K562 (cell line): ENCODE results near the gene SH3TC1. TPM values are rescaled to one million over a fixed set of nuclear protein-coding genes. Genes with fewer than 3 reads are reported as not detected.

ENCODE experiments used
- ATAC-seq: fragments of 200-7000 bp; cut with Tn5 transposase; 3 replicates; pipeline ENCODE4 v1.9.1; 2020; ENCODE audit warnings: moderate library complexity
- BruUV-seq: library from RNA; stranded (reverse); fragments of 400-500 nt; replicated peaks from 2 replicates; lab custom pipeline; 2021; lab: Mats Ljungman, UMichigan
- CTCF ChIA-PET: fragments of 300-600 bp; formaldehyde crosslinking; extraction: SDS; loops from one replicate; lab custom pipeline; 2021; ENCODE audit warnings: low intra/inter-chr PET ratio; lab: Yijun Ruan, JAX
- POLR2A ChIA-PET: fragments of 300-600, 350-650 bp; sonication (Branson Sonifier 250); formaldehyde crosslinking; extraction: SDS; loops from one replicate; lab custom pipeline; 2021; ENCODE audit warnings: antibody characterized with exemption, inconsistent platforms; lab: Yijun Ruan, JAX
- DNase-seq, 4 experiments: peaks; one replicate each; pipeline versions ENCODE4 v3.0.0 to v3.0.0-alpha.2; 2011 to 2018; ENCODE audit warnings: low spot score in 3 of 4, mixed read lengths in 3 of 4; ENCODE audit errors: extremely low read depth in 1 of 4
- FAIRE-seq: peaks from 2 replicates; lab custom pipeline; 2011; peaks lifted over from hg19 to GRCh38; lab: Jason Lieb, UNC
- H2AFZ ChIP-seq: 2 replicates; pipeline ENCODE4 v1.6.0; 2011; ENCODE audit warnings: low read depth, low read length, control low read depth, inconsistent platforms
- H3K27ac ChIP-seq: fragments of 200-600 bp; 3 replicates; pipeline ENCODE4 v1.8.0; 2011; ENCODE audit warnings: low read depth, mild to moderate bottlenecking, control low read depth, inconsistent platforms, low read length, moderate library complexity, mixed read lengths; ENCODE audit errors: extremely low read depth
- H3K27me3 ChIP-seq, 2 experiments: fragments of 300-600 bp in 1 of 2; 2 replicates in 1 of 2; 3 replicates in 1 of 2; pipeline versions ENCODE4 v1.6.0 to v1.8.0; 2011; ENCODE audit warnings: inconsistent platforms in 2 of 2, low read length in 2 of 2, mild to moderate bottlenecking in 1 of 2, mixed read lengths in 1 of 2, moderate library complexity in 1 of 2; ENCODE audit not compliant: control insufficient read depth in 2 of 2, insufficient read depth in 2 of 2
- H3K36me3 ChIP-seq: fragments of 300-600 bp; 3 replicates; pipeline ENCODE4 v1.8.0; 2011; ENCODE audit warnings: mild to moderate bottlenecking, low read length, inconsistent platforms; ENCODE audit not compliant: control insufficient read depth, insufficient read depth
- H3K4me1 ChIP-seq, 2 experiments: fragments of 200-600 bp in 1 of 2; replicated peaks in 1 of 2; 2 replicates in 1 of 2; 3 replicates in 1 of 2; pipeline versions ENCODE4 v1.5.1 to v1.8.0; 2011; ENCODE audit warnings: inconsistent platforms in 2 of 2, low read length in 2 of 2, mild to moderate bottlenecking in 1 of 2, mixed read lengths in 1 of 2, moderate library complexity in 1 of 2; ENCODE audit not compliant: control insufficient read depth in 2 of 2, insufficient read depth in 2 of 2
- H3K4me2 ChIP-seq: 2 replicates; pipeline ENCODE4 v1.6.1; 2011; ENCODE audit warnings: low read length, control low read depth, inconsistent platforms, mixed read lengths; ENCODE audit not compliant: insufficient read depth
- H3K4me3 ChIP-seq: fragments of 200-600 bp; sonication (generic), shearing (Covaris generic); 2 replicates; pipeline ENCODE4 v1.5.1; 2016; ENCODE audit warnings: control low read depth, inconsistent platforms
- H3K79me2 ChIP-seq: fragments of 200-600 bp; 3 replicates; pipeline ENCODE4 v1.8.0; 2011; ENCODE audit warnings: low read length, inconsistent platforms; ENCODE audit not compliant: control insufficient read depth, insufficient read depth
- H3K9ac ChIP-seq, 2 experiments: 2 replicates each; pipeline versions ENCODE4 v1.6.0 to v1.6.1; 2011; ENCODE audit warnings: low read depth in 2 of 2, low read length in 2 of 2, control low read depth in 1 of 2, inconsistent platforms in 1 of 2, mild to moderate bottlenecking in 1 of 2, mixed read lengths in 1 of 2; ENCODE audit not compliant: insufficient read depth in 1 of 2
- H3K9me1 ChIP-seq: one replicate; pipeline ENCODE4 v1.6.0; 2011; ENCODE audit warnings: inconsistent platforms, mild to moderate bottlenecking, low read length, moderate library complexity; ENCODE audit not compliant: control insufficient read depth, insufficient read depth
- H3K9me3 ChIP-seq: replicated peaks from 2 replicates; pipeline ENCODE4 v1.5.1; 2011; ENCODE audit warnings: low read depth, low read length, inconsistent platforms; ENCODE audit not compliant: control insufficient read depth, insufficient read depth
- H4K20me1 ChIP-seq: replicated peaks from 2 replicates; pipeline ENCODE4 v1.6.1; 2011; ENCODE audit warnings: low read length, inconsistent platforms, mixed read lengths; ENCODE audit not compliant: control insufficient read depth, insufficient read depth
- WGBS: fragments of 100-300 bp; shearing (Covaris generic); methylation state at CpG from one replicate; pipeline ENCODE4 v1.1.6; 2016; ENCODE audit warnings: low coverage, mixed read lengths; ENCODE audit not compliant: insufficient coverage; ENCODE audit errors: missing lambda C conversion rate; 5-methylcytosine and 5-hydroxymethylcytosine counted together
- in situ Hi-C: fragments of 300-500 bp; cut with MboI; formaldehyde crosslinking; loops from 4 replicates; pipeline ENCODE4 v1.15.0; 2018; ENCODE audit warnings: inconsistent platforms, mixed read lengths
- intact Hi-C: fragments of 100-400 bp; cut with micrococcal nuclease; formaldehyde crosslinking; loops from 2 replicates; pipeline ENCODE4 v1.14.2; 2022
- polyA plus RNA-seq, 8 experiments: library from polyadenylated mRNA; depleted of rRNA in 4 of 8; stranded (reverse) in 5 of 8; unstranded in 3 of 8; fragments of >200 nt; fragmentation: Nextera tagmentation in 2 of 8; fragmentation: Illumina TruSeq in 1 of 8; extraction: Ambion mirVana in 2 of 8; extraction: Trizol in 1 of 8; gene quantifications; 2 replicates each; pipeline versions ENCODE4 v1.2.1 to v1.2.3, GENCODE V29; 2011 to 2014; ENCODE audit warnings: inconsistent platforms in 1 of 8, missing spikeins in 1 of 8
- total RNA-seq, 7 experiments: library from RNA; depleted of rRNA in 6 of 7; stranded (reverse); fragments of >200 nt in 6 of 7; fragmentation: Illumina TruSeq in 2 of 7; extraction: Trizol in 2 of 7; gene quantifications; 2 replicates each; pipeline versions ENCODE4 v1.2.1 to v1.2.3, GENCODE V29; 2011 to 2021; ENCODE audit warnings: low replicate concordance in 1 of 7
- TF ChIP-seq, protein P1 (sequence below): fragments of 450-650 bp; formaldehyde crosslinking; IDR thresholded peaks from 2 replicates; pipeline ENCODE4 v1.4.0; 2022; ENCODE audit warnings: missing genetic modification characterization

Gene SH3TC1
- total and polyA plus RNA-seq, 9 of the 15 experiments (the other 6 are each of a cell fraction or from before 2014, with no cell fraction given) = 0.04 to 2.1 (median 0.48) TPM; not detected in 1

GRCh38 chr4:8290701-8290970, 91.5 kb downstream of the SH3TC1 start:
- ChIA-PET POLR2A (interaction anchor here (0.6 to 1.4 kb wide), 5 partner anchors 12 to 43 kb away, joined by 3 to 5 read pairs (median 3); no protein-coding TSS in a partner anchor), CTCF (no interaction called here)
- Histone ChIP-seq H3K9me3 (no peaks in the 10 kb centered on the region), H3K27me3 (peaks cover 2 to 59% of the 10 kb centered on the region in 2 experiments; a peak in 4 of 5 replicates), H2AFZ (no peak overlapping the region), H3K4me3 (no peak overlapping the region), H3K79me2 (no peaks in the 10 kb centered on the region), H3K4me2 (no peak overlapping the region), H3K9ac (no peak overlapping the region), H3K27ac (no peak overlapping the region), H3K36me3 (no peaks in the 10 kb centered on the region), H3K4me1 (peaks cover 2 to 13% of the 10 kb centered on the region in 2 experiments; a peak in 4 of 5 replicates), H4K20me1 (peaks cover 12% of the 10 kb centered on the region; the same call in 1 of the 2 replicates), H3K9me1 (no peaks in the 10 kb centered on the region)
- DNase-seq = no peak
- 23% methylated on average over 8 of the region's 8 CpGs for WGBS
- TF ChIP-seq, protein P1, sequence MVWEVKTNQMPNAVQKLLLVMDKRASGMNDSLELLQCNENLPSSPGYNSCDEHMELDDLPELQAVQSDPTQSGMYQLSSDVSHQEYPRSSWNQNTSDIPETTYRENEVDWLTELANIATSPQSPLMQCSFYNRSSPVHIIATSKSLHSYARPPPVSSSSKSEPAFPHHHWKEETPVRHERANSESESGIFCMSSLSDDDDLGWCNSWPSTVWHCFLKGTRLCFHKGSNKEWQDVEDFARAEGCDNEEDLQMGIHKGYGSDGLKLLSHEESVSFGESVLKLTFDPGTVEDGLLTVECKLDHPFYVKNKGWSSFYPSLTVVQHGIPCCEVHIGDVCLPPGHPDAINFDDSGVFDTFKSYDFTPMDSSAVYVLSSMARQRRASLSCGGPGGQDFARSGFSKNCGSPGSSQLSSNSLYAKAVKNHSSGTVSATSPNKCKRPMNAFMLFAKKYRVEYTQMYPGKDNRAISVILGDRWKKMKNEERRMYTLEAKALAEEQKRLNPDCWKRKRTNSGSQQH = no peak
- BruUV-seq = no TSS peak
- in situ Hi-C loops = no loop called here
- no peak for FAIRE-seq
- intact Hi-C loops = no loop called here
- ATAC-seq = no peak

Other genes starting within 250 kb of the SH3TC1 start
- gene ABLIM2, start 40.5 kb upstream of the SH3TC1 start, total RNA-seq (2014; rRNA removed) = not detected in 2 replicates
- not detected in 2 replicates for gene ABLIM2, start 40.5 kb upstream of the SH3TC1 start, total RNA-seq (2014; rRNA removed; fragmentation: Illumina TruSeq; extraction: Trizol)
- not detected in 2 replicates for gene ABLIM2, start 40.5 kb upstream of the SH3TC1 start, total RNA-seq (2015; rRNA removed; fragmentation: Illumina TruSeq; extraction: Trizol)
- gene ABLIM2, start 40.5 kb upstream of the SH3TC1 start, total RNA-seq (2021) = not detected in 2 replicates
- not detected in 2 replicates for gene ABLIM2, start 40.5 kb upstream of the SH3TC1 start, polyA plus RNA-seq (2011; rRNA removed)
- gene ABLIM2, start 40.5 kb upstream of the SH3TC1 start, polyA plus RNA-seq (2014; fragmentation: Illumina TruSeq; extraction: Trizol) = not detected in 2 replicates
- not detected for gene ABLIM2, start 40.5 kb upstream of the SH3TC1 start, polyA plus RNA-seq (2014; fragmentation: Nextera tagmentation; extraction: Ambion mirVana)
- gene ABLIM2, start 40.5 kb upstream of the SH3TC1 start, polyA plus RNA-seq (2014; rRNA removed) = not detected in 2 replicates
- not detected in 2 replicates for gene HTRA3, start 70.5 kb downstream of the SH3TC1 start, total RNA-seq (2014; rRNA removed)
- gene HTRA3, start 70.5 kb downstream of the SH3TC1 start, total RNA-seq (2014; rRNA removed; fragmentation: Illumina TruSeq; extraction: Trizol) = not detected in 2 replicates
- not detected in 2 replicates for gene HTRA3, start 70.5 kb downstream of the SH3TC1 start, total RNA-seq (2015; rRNA removed; fragmentation: Illumina TruSeq; extraction: Trizol)
- gene HTRA3, start 70.5 kb downstream of the SH3TC1 start, total RNA-seq (2021) = 0.16 TPM in 1 of 2 replicates, not detected in the other
- 0.04 and 0.18 TPM in 2 replicates for gene HTRA3, start 70.5 kb downstream of the SH3TC1 start, polyA plus RNA-seq (2011; rRNA removed)
- gene HTRA3, start 70.5 kb downstream of the SH3TC1 start, polyA plus RNA-seq (2014; fragmentation: Illumina TruSeq; extraction: Trizol) = 0.07 TPM in 1 of 2 replicates, not detected in the other
- gene HTRA3, start 70.5 kb downstream of the SH3TC1 start, polyA plus RNA-seq (2014; fragmentation: Nextera tagmentation; extraction: Ambion mirVana) = not detected
- not detected in 2 replicates for gene HTRA3, start 70.5 kb downstream of the SH3TC1 start, polyA plus RNA-seq (2014; rRNA removed)
- gene ACOX3, start 241.4 kb downstream of the SH3TC1 start, total RNA-seq (2014; rRNA removed) = 4.9 and 5.1 TPM in 2 replicates
- 3.7 and 3.8 TPM in 2 replicates for gene ACOX3, start 241.4 kb downstream of the SH3TC1 start, total RNA-seq (2014; rRNA removed; fragmentation: Illumina TruSeq; extraction: Trizol)
- gene ACOX3, start 241.4 kb downstream of the SH3TC1 start, total RNA-seq (2015; rRNA removed; fragmentation: Illumina TruSeq; extraction: Trizol) = 3.8 and 4.6 TPM in 2 replicates
- 5.9 and 7.3 TPM in 2 replicates for gene ACOX3, start 241.4 kb downstream of the SH3TC1 start, total RNA-seq (2021)
- 2.3 and 2.9 TPM in 2 replicates for gene ACOX3, start 241.4 kb downstream of the SH3TC1 start, polyA plus RNA-seq (2011; rRNA removed)
- 4.0 and 4.4 TPM in 2 replicates for gene ACOX3, start 241.4 kb downstream of the SH3TC1 start, polyA plus RNA-seq (2014; fragmentation: Illumina TruSeq; extraction: Trizol)
- 1 to 10 TPM in 1 of 2 experiments, under 1 TPM in 1; 0.68 to 1.0 TPM for gene ACOX3, start 241.4 kb downstream of the SH3TC1 start, polyA plus RNA-seq (2014; fragmentation: Nextera tagmentation; extraction: Ambion mirVana)
- 3.0 and 4.9 TPM in 2 replicates for gene ACOX3, start 241.4 kb downstream of the SH3TC1 start, polyA plus RNA-seq (2014; rRNA removed)
- gene TRMT44, start 241.5 kb downstream of the SH3TC1 start, total RNA-seq (2014; rRNA removed) = 14.1 and 15.6 TPM in 2 replicates
- gene TRMT44, start 241.5 kb downstream of the SH3TC1 start, total RNA-seq (2014; rRNA removed; fragmentation: Illumina TruSeq; extraction: Trizol) = 8.6 and 10.0 TPM in 2 replicates
- 10.2 and 10.3 TPM in 2 replicates for gene TRMT44, start 241.5 kb downstream of the SH3TC1 start, total RNA-seq (2015; rRNA removed; fragmentation: Illumina TruSeq; extraction: Trizol)
- gene TRMT44, start 241.5 kb downstream of the SH3TC1 start, total RNA-seq (2021) = 17.3 and 18.6 TPM in 2 replicates
- 8.9 and 9.6 TPM in 2 replicates for gene TRMT44, start 241.5 kb downstream of the SH3TC1 start, polyA plus RNA-seq (2011; rRNA removed)
- gene TRMT44, start 241.5 kb downstream of the SH3TC1 start, polyA plus RNA-seq (2014; fragmentation: Illumina TruSeq; extraction: Trizol) = 7.8 and 8.7 TPM in 2 replicates
- gene TRMT44, start 241.5 kb downstream of the SH3TC1 start, polyA plus RNA-seq (2014; fragmentation: Nextera tagmentation; extraction: Ambion mirVana) = 1 to 10 TPM; 1.2 to 2.1 TPM
- 12.5 and 13.2 TPM in 2 replicates for gene TRMT44, start 241.5 kb downstream of the SH3TC1 start, polyA plus RNA-seq (2014; rRNA removed)